Dedifferentiated amniotic fluid mesenchymal stem cell (primary cell): ENCODE measurements around the gene DPP7.
"Not testable (repeated sequence)": the region's sequence is repeated elsewhere in the genome, so short reads cannot be mapped to it uniquely, and the experiment has no call there.

Experiments used
- DNase-seq: peaks from one replicate; pipeline ENCODE4 v3.0.0-alpha.2; 2016; ENCODE audit errors: extremely low spot score

Gene DPP7

DNA sequence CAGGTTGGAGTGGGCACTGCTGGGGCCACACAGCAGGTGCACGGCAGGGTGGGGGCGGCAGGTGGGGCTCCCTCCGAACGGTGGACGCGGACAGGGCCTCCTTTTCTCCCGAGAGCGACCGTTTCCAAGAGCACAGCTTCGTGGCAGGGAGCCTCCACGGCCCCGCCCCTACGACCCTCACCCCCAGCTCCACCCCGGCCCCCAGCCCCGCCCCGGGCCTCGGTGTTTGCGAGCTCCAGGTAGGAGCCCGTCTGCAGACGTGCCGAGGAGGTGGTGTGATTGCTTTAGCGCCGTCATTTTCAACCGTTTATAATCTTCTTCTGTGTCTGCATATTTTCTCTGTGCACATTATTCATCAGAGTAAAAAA lies 33.2 kb upstream of the DPP7 start:
- DNase-seq = no peak

DNA sequence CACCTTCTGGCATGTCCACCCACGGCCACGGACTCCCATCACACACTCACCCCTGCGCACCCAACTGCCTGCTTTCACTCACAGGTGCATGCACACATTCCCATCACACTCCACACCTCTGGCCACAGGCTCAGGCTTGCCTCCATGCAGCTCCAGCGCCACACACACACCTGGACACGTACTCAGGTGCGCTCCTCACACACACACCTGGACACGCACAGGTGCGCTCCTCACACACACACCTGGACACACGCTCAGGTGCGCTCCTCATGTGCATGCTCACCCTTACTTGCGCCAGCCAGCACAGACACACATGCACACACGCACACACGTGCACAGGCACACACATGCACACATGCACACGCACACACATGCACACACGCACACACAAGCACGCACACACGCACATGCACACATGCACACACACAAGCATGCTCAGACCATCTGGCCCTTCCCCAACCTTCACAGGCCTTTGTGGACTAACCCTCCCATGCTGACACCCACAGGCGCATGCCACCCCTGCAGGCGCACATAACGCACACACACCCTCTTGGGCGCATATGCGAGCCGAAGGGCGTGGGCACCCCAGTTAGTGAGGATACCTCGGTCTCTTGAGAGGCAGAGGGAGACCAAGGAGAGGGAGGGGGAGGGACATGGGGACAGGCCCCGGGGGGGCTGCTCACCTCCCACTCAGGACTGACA lies 32.7 kb upstream of the DPP7 start:
- DNase-seq = no peak

DNA sequence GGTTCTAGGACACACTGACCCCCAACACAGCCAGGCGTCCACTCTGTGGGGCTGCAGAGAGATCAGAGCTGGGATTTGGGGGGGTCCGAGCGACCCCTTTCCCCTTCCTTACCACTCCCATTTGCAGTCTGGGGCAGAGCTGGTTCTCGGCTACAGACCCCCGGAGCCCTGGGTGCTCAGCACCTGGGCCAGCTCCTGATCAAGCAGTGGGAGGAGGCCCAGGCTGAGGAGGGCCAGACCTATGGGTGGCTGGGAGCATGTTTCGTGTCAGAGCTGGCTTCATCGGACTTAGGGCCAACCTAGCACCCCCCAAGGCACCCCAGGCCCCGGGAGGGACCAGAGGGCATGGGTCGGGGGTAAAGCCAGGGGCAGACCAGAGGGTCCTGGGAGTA lies 32.0 kb upstream of the DPP7 start:
- DNase-seq = no peak

DNA sequence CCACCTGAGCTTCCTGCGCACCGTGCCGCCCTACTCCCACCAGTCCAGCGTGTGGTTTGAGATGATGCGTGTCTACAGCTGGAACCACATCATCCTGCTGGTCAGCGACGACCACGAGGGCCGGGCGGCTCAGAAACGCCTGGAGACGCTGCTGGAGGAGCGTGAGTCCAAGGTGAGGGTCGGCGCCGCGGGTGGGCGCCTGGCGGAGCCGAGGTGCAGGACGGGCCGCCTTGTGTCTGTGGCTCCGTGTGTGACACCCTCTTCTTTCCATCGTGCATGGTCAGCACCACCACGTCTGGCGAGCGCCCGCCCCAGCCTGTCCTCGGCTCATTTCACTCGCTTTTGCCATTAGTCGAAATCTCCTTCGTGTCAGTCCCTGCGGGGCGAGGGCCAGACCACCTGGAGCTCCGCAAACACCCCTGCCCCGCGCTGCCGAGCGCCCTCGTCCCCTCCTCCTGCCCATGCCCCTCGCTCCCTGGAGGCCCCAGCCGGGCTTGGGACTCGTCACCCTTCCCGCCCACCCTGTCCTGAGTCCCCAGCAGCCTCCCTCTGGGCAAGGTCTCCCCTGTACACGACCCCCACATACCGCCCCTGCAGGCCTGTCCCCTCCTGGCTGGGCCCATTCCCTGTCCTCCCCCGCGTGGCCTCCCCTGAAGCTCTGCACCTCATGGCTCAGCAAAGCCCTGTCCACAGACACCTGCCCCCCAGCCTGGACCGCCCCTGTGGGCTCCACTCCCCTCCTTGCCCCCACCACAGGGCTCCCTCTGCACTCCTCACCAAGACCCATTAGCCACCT lies 31.4 kb upstream of the DPP7 start:
- DNase-seq = no peak

DNA sequence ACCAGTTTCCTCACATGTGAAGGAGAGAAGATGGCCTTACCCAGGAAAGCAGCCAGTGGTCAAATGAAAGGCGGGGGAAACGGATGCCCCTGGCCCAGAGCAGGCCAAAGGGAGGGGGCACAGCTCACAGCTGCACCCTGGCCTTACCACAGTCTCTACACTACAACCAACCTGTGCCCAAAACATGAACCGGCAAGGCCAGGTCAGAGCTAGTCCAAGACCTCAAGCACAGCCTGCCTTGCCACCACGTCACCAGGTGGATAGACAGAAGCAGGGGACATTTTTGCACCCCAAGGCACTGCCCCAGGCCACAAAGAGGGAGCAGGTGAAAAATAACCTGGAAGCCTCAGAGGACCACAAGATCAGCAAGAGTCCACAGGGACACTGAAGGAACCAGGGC lies 28.9 kb upstream of the DPP7 start:
- no peak for DNase-seq

DNA sequence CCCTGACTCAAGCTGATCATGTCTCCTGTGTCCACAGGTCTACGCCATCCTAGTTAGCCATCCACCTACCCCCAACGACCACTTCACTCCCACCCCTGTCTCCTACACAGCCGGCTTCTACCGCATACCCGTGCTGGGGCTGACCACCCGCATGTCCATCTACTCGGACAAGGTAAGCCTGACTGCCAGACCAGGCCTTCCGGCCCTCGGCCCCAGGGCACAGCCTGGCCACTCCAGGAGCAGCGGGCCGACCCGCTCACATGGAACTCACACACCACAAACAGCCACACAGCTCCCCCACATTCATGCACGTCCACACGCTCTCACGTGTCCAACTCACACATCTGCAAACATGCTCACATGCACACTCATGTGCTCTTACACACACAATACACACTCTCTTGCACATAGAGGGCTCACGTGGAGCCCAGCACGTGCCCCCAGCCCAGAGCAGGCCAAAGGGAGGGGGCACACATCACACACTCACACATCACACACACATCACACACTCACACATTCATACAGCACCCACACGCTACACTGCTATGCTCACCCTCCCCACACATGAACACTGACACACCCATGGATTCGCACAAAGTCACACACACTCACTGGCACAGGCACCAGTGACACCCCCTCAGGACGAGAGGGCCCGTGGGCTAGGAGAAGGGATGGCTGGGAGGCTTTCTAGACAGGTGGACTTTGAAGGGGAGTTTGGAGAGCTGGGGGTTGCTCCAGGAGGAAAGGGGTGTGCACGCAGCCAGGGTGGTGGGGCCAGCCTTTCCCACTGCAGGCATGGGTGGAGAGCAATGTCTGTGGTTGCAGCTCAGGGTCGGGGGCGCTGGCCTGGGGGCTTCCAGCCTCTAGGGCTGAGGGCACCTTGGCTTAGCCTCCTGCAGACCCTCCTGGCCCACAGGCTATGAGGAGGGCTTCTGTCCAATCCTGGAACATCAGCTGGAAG lies 27.7 kb upstream of the DPP7 start:
- DNase-seq = no peak

DNA sequence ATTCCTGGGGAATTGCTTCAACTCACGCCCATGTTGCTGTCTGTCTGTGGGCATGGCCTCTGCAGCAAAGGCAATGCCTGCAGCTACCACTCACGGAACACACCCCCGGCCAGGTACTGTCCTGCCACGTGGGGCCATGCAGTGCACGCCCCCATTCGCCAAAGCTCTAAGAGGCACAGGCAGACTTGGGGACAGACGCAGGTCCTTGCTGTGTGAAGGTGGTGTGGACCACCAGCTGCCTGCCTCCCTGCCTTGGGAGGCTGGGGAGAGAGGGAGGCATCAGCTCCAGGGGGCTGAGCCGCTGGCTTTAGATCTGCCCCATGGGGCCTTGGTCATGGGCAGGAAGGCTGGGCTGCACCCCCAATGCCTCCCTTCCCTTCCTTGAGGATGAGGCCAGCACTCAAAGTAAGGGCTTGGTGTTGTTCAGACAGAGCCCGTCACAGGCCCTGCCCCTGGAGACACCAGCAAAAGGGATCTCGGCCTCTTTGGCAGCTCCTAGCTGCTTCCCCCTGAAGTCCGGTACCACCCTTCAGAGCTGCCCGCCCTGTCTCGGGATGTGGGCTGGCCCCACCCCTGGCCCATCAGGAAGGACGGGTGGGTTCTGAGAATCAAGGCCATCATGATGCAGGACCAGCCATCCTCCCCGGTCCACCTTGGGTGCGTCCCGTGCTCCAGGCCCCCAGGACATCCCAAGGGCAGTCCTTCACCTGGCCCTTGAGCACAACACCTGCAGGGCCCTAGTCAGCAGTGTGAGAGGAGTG lies 26.7 kb upstream of the DPP7 start:
- no peak for DNase-seq

DNA sequence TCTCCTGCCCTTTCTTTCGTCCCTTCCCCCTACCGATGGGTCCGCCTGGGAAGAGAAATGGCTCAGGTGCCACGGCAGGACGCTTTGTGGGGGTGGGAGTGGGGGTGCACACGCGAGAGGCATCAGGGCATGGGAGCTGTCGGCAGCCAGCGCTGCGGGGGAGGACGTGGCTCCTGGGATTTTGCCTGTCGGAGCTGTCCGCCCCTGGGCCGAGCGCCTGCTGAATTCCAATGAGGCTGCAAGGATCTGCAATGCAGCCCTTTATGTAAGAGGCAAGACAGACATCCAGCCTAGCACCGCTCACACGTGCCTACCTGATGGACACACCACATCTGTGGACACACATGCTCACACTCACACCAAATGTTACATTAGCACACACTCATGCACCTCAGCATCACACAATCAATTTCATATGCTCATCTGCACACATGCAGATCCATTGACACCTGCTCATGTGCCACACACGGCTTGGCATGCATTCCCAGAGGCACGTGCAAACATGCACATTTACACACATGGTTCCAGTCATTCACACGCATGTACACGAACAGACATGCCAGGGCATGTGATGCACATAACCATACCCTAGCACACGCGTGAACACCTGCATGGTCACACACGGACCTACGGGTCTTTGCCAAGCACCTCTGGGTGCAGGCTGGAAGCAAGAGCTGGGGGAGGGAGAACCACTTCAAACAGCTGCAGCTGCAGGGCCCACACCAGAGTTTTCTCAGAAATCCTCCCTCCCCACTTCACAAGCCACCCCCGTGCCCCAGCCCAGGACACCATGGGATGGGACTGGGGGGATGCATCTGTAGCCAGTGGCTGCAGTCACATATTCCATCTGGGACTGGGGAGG lies 25.8 kb upstream of the DPP7 start:
- no peak for DNase-seq

DNA sequence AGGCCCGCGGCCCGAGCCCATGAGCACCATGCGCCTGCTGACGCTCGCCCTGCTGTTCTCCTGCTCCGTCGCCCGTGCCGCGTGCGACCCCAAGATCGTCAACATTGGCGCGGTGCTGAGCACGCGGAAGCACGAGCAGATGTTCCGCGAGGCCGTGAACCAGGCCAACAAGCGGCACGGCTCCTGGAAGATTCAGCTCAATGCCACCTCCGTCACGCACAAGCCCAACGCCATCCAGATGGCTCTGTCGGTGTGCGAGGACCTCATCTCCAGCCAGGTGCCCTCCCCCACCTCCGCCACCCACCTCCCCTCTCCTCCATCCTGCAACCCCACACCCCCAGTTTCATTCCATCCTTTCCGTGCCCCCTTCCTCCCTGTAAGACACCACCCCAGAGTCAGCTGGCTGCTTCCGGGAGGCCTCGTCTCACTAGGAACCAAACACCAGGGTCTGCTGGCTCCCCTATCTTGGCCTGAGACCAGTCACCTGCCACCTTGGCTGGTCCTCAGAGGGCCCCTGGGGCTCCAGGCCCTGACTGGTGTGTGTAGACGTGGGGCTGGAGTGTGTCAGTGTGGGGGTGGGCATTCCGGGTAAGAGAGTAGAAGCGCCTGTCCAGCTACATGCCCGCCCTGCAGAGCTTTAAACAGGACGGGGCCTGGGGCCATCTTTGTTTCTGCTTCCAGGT lies 25.1 kb upstream of the DPP7 start:
- DNase-seq = no peak

DNA sequence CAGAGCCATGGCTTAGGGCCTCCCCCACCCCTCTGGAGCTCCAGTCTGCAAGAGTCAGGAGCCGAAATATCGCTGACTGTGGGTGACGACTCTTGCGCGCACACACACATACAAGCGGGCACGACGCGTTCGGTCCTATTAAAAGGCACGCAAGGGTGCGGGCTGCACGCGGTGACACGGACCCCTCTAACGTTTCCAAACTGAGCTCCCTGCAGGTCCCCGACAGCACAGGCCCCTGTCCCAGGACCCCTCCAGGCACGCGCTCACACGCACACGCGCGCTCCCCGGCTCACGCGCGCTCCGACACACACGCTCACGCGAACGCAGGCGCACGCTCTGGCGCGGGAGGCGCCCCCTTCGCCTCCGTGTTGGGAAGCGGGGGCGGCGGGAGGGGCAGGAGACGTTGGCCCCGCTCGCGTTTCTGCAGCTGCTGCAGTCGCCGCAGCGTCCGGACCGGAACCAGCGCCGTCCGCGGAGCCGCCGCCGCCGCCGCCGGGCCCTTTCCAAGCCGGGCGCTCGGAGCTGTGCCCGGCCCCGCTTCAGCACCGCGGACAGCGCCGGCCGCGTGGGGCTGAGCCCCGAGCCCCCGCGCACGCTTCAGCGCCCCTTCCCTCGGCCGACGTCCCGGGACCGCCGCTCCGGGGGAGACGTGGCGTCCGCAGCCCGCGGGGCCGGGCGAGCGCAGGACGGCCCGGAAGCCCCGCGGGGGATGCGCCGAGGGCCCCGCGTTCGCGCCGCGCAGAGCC lies 24.4 kb upstream of the DPP7 start, which contains the start of gene GRIN1:
Gene GRIN1 (plus strand): TSS at position 433 of the 746 bp plus-strand sequence. CDS start 333 bp downstream, outside the sequence.
- DNase-seq = no peak

DNA sequence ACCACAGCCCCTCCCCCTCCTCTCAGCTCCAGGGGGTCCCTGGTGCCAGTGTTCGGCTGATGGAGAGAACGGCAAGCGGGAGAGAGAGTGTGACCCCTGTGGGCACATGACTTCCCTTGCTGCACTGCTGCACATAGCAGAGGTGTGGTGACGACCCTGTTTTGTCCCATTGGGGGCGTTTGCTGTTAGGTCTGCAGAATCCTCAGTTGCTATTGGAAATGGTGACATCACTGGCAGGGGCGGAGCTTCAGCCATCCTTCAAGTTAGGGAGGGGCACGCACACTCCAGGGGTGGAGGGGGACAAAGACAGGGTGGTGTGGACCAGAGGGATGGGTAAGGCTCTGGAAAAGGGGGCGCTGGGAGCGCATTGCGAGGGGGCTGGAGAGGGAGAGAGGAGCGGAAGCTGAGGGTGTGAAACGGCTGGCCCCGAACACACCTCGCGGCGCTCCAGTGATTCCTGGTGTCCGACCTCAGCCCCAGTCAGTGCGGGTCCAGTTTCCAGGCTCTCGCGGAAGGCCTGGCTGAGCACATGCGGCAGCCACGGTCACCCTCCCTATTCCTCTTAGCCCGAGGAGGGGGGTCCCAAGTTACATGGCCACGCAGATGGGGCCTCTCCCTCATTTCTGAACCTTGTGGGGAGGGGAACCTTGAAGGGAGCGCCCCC lies 23.7 kb upstream of the DPP7 start:
- DNase-seq = no peak

DNA sequence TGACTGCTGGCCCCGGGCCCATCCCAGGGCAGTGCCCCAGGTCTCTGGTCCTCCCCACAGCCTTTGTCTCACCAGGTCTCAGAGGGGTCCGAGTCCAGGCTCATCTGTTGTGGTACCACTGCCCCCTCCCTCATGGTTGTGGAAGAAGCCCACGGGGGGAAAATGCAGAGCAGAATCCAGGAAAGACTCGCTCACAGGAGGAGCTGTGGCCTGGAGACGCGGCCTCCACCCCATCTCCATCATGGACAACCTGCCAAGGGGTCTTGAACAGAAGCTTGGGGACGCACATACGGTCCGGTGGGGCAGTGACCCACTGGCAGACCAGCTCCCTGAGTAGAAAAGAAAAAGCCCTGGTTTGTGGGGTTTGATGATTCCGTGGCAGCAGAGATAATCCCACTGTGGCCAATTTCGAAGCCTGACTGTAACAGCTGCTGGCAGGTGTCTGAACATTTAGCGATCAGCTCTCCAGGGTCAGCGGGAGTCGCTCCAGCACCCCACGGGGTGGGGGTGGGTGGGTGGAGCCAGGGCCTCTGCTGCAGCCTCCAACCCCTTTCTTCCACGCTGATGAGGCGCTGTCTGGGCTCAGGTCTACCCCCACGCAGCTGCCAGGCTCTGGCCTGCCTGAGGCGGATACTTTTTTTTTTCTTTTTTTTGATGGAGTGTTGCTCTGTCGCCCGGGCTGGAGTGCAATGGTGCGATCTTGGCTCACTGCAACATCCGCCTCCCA lies 22.5 kb upstream of the DPP7 start:
- no peak for DNase-seq

DNA sequence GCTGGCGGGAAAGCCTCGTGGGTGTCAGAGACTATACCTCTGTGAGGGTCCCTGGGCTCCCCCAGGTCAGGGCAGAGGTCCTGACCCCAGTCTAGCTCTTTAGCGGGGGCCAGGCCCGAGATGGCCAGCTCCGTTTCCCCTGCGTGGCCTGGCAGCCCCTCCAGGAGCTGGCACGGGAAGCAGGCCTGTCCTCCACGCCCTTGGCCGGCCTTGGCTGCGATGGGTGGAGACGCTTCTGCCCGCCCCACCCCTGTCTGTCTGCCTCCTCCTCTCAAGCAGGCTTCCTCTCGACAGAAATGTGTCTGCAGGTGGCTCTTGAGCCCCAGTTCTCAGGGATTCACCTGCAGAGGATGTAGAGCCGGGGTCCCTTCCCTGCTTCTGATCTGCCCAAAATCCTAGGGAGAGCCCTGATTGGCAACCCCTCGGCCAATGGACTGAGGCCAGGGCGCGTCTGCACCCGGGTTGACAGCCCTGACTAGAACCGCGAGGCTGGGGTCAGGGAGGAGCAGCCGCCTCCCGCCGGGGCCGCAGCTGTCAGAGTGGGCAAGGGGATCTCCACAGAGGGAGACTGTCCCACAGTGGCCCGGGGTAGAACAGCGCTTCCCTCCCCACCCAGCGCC lies 21.8 kb upstream of the DPP7 start:
- no peak for DNase-seq

DNA sequence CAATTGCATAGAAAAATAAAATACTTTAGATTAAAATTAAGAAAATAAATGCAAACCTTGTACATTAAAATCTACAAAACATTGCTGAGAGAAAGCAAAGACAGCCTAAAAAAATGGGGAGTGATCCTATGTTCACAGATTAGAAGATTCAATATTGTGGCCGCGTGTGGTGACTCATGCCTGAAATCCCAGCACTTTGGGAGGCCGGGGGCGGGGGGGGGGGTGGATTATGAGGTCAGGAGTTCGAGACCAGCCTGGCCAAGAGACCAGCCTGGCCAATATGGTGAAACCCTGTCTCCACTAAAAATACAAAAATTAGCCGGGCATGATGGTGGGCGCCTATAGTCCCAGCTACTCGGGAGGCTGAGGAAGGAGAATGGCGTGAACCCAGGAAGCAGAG lies 20.6 kb upstream of the DPP7 start:
- not testable (repeated sequence) for DNase-seq

DNA sequence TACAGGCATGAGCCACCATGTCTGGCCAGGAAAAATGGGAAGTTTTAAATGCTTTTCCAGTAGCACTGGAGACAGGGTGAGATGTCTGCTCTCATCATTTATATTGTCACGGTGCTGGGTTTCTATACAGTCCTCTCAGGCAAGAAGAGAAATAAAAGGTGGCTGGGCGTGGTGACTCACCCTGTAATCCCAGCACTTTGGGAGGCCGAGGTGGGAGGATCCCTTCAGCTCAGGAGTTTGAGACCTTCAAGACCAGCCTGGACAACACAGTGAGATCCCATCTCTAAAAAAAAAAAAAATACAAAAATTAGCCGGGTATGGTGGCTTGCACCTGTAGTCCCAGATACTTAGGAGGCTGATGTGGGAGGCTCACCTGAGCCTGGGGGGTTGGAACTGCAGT lies 19.7 kb upstream of the DPP7 start:
- DNase-seq = no peak

DNA sequence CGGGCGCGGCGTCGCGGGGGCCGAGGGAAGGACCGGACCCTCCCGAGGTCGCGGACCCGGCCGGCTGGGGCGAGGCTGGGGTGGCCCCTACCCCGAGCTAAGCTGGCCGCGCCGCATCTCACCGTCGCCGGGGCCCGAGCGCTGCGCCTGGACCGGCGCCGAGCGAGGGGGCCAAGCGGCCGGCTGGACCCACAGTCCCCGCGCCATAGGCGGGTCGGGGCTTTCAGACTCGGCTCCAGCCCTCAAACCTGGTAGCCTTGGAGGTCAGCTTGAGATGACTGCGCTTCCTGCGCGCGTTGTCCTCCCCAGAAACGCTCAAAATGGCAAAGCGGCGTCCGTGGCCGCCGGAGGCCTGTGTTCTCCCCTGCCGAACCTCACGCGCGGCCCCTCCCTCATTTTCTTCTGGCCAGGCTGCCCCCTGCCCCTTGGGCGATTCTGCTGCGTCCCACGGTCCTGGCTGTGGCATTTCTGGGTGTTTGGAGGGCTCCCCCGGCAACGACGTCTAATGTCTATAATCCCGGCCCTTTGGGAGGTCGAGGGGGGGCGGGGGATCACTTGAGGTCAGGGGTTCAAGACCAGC lies 15.7 kb upstream of the DPP7 start:
- DNase-seq = no peak
